Cortex of kidney (tissue), 1 donor: ENCODE results near the gene TMEM41A.
"Not testable (repeated sequence)": the region's sequence is repeated elsewhere in the genome, so short reads cannot be mapped to it uniquely, and the experiment has no call there.

ENCODE experiments used
- DNase-seq: peaks from one replicate; lab custom pipeline; 2025; lab: John Stamatoyannopoulos, UW

The TMEM41A gene

DNA sequence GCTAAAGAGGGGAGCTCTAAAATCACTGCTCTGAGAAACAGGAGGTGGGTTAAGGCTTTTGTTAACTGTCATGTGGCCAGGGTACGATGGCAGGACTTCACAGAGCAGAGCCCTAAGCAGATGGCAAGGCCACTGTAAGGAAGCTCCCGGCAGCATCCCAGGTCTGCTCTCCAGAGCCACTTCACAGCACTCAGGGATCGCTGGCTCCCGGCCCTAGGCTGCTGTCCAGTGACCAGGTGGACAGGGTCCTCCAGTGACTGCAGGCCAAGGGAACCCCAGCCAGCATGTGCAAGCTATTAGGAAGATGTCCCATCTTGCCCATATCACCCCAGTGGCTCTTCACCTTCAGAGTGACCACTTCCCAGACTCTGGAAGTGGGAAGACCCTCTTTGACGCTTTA, 10.4 kb downstream of the TMEM41A start:
- no peak for DNase-seq

DNA sequence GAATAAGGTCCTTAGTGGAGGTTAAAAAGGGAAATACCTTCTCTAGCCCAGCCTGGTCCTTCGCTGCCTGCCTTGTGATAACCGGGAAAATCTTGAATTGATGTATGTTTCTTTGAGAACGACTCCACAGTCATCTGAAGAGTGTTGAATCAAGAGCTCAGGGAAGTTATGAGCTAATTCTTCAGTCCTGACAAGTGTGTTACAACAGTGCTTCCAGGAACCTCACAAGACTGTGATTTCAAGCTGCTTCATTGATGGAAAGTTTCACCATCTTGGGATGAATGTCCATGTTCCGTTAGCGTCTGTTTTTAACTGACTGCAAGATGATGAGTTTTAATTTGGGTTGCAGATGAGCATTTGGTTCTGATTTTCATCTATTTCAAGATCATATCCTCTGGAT, 12.4 kb downstream of the TMEM41A start:
- no peak for DNase-seq

DNA sequence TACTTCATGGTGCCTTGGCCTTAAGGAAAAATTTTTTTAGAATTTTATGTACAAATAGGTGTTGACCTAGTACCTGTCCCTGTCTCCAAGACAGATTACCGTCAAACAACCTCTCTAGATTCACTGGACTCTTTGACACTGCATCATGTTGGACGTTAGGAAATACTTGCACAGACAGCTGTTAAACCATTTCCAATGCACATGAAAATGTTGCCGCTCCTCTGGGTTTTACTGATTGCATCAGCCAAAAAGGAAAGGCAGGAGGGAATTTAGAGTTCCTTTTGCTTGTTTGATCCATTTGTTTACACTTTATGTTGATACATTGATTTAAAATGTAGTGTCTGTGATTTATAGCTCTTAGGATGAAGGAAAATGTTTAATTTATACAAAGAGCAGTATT, 14.5 kb downstream of the TMEM41A start:
- DNase-seq = no peak

DNA sequence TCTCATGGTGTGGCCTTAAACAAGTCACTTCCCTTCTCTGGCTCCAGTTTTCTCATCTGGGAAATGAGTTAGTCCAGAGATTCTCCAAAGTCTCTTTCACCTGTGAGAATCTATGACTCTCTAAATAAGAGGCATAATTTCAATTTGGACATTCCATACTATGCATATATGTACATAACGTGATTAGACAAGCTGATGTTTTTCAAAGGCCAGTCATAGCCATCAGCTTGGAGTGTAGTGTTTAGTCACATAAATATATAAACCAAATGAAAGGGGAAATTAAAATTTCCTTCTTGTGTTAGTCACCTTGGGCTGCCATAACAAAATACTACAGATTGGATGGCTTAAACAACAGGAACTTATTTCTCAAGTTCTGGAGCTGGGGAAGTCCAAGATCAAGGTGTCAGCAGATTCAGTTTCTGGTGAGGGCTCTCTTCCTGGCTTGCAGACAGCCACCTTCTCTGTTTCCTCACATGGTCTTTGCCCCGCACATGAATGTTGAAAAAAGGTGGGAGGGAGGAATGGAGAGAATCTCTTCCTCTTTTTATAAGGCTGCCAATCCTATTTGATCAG, 19.4 kb downstream of the TMEM41A start:
- DNase-seq = no peak

DNA sequence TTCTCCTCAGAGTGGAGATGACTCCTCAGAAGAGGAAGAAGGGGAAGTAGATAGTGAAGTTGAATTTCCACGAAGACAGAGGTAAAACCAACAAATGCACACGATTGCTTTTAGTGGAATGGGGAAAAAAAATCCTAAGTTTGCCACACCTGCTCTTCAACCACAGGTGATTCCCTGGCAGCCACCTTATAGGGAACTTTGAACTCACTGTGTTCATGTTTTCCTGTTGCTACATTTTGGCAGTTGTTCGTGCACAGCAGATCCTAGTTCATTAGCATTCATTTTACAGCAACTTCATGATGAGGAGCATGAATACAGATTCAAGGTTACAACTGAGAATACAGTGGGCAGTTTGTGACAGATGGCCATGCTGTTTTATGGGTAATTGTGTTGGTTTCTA, 21.5 kb downstream of the TMEM41A start:
- no peak for DNase-seq

DNA sequence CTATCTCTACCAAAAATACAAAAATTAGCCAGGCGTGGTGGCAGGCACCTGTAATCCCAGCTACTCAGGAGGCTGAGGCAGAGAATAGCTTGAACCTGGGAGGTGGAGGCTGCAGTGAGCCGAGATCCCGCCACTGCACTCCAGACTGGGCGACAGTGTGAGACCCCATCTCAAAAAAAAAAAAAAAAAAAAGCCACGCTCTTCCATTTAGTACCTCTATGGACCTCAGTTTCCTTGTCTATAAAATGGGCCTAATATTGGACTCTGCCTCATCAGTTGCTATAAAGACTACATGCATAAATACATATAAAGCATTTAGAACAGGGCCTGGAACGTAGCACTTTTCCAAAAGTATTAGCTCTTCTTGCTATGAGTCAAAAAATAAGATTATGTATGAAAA, 23.9 kb downstream of the TMEM41A start:
- DNase-seq = not testable (repeated sequence)

DNA sequence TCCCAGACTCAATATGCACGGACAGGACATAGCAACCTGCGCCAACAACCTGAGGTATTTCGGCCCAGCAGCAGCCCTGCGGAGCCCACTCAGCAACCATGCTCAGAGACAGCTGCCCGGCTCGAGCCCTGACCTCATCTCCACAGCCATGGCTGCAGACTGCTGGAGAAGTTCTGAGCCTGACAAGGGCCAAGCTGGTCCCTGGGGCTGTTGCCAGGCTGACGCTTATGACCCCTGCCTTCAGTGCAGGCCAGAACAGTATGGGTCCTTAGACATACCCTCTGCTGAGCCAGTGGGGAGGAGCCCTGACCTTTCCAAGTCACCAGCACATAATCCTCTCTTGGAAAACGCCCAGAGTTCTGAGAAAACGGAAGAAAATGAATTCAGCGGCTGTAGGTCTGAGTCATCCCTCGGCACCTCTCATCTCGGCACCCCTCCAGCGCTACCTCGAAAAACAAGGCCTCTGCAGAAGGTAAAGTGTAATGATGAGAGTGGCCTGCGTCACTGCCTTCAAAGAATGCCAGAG, 25.5 kb downstream of the TMEM41A start:
- DNase-seq = no peak

DNA sequence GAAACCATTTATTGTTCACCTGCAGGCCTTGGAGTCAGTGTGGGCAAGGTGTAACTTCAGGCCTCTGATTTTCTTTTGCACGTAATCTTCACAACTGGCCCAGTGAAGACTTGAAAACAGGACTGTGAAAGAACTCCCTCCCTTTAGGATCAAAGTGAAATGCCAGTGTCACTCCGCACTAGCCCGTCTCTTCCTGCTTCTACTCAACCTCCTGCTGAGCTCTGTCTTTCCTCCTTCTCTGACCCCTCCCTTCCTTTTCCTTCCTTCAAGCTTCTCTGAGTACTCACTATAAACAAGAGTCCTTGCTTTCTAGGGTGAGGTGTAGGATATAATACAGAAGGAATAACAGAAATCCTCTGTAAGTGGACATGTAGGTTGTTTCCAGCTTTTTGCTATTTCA, 28.5 kb downstream of the TMEM41A start:
- DNase-seq = no peak

DNA sequence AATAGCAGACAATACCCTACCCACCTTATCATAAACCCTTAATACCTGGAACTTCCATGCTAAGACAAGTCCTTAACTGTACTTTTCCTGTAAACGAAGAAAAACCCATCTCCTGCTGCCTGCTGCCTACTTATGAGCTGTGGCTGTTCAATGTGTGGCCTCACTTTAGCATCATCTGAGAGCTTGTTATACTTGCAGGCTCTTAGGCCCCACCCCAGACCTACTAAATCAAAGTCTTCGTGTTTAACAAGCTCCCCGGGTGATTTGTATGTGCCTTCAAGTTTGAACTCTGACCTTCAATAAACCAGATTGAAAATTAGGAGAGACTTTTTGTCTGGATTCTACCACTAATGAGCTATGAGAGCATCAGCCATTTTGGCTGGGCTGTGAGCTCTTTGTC, 29.3 kb downstream of the TMEM41A start:
- no peak for DNase-seq

DNA sequence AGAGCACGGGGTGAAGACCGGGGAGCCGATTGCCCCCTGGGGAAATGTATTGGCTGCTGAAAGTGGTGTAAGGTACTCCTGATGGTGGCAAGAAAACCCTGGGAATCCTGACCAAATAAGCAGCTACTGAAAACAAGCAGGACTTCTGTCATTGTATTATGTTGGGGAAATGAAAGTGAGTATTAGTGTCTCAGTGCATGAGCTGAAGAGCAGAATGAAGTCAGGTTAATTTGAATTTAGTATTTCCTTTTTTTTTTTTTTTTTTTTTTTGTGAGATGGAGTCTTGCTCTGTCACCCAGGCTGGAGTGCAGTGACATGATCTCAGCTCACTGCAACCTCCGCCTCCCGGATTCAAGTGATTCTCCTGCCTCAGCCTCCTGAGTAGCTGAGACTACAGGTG, 32.7 kb downstream of the TMEM41A start:
- DNase-seq = not testable (repeated sequence)

DNA sequence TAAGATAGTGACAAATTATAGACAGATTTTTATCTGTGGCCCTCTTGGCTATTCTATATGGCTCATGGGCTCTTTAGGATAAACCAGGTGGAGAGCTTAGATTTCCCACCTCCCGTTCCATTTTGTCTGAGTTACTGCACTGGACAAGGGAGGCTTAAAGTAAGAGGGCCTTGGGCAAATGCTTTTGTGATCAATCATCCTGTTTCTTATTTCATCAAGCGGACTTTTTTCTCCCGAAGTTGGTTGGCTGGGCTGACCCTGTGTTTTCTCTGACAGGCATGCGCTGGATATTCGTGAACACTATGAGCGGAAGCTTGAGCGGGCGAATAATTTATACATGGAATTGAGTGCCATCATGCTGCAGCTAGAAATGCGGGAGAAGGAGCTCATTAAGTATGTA, 33.4 kb downstream of the TMEM41A start:
- DNase-seq = no peak

DNA sequence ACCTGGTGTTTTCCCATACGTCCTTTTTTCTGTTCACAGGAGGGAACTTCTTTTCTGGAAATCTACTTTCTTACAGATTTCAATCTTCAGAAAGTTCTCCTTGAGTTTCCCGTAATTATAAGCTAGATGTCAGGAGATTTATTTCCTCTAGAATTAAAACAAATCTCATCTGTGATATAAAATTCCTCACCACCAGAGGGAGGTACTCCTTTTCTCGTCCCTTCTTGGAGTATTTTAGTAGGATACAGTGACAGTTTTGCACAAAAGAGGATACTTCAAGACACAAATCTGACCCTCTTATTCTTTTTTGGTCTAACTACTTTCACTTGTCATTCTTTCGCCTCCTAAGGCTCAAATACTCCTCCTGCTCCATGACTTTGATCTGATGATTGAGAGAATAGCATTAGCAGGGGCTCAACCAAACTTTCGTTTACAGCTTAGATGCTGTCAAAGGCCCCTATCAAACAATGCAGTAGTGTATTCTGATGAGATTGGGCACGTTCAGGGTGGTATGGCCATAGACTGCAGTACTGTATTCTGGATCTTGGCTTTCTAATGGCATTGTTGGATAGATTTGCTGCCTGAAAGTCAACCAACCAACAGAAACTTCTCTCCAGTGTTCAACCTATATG, 38.0 kb downstream of the TMEM41A start:
- DNase-seq = no peak

DNA sequence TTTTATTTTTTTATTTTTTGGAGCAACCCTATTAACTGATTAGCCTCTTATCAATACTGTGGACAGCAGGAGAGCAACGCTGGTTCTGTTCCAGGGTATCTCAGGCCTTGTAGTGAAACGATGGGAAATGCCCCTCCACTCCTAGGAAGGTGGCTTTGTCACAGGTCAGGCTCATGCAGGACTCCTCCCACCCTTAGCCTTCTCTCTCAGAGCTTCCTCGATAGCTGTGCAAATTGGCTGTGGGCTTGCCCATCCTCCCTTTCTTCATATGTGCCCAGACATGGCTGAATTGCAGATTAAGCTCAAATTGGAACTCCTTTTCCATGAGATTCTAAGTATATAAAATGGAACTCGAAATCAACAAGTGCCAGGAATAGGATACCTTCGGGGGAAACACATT, 38.5 kb downstream of the TMEM41A start:
- DNase-seq = no peak

DNA sequence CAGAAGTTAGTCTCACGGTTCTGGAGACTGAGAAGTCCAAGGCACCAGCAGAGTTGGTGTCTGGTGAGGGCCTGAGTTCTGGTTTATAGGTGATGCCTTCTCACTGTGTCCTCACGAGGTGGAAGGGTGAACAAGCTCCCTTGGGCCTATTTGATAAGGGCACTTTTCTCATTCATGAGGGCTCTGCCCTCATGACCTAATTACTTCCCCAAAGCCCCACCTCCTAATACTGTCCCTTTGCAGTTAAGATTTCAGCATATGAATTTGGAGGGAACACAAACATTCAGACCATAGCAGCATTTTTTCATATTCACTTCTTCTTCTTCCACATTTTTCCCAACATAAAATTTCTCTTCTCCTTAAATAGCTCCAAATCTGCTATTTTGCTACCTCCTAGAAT, 41.5 kb downstream of the TMEM41A start:
- no peak for DNase-seq

DNA sequence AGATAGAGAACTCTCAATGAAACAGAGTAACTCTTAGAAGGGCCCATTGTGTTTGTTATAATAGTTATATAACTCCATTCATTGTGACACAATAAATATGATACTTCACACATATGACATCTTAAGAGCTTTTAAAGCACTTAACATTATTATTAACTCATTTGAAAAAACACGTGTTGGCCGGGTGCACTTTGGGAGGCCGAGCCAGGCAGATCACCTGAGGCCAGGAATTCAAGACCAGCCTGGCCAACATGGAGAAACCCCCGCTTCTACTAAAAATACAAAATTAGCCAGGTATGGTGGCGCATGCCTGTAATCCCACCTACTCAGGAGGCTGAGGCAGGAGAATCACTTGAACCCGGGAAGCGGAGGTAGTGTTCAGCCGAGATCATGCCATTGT, 47.4 kb downstream of the TMEM41A start:
- DNase-seq = not testable (repeated sequence)

DNA sequence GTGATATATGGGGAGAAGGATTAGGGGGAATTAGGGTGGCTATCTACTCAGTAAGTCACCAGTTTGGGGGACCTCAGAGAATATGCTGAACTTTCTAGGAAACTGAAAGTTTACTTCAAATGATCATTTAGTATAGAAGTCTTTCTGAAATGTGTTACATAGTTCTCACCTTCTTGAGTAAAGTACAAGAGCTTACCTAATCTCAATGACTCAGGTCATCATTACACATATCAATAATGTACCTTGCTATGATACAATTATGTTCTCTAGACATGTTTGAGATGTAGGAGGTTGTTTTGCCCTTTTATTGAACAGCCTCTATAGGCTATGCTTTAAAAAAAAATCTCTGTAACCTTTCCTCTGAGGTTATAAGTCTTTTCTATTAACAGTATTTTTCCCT, 50.7 kb downstream of the TMEM41A start:
- DNase-seq = no peak

DNA sequence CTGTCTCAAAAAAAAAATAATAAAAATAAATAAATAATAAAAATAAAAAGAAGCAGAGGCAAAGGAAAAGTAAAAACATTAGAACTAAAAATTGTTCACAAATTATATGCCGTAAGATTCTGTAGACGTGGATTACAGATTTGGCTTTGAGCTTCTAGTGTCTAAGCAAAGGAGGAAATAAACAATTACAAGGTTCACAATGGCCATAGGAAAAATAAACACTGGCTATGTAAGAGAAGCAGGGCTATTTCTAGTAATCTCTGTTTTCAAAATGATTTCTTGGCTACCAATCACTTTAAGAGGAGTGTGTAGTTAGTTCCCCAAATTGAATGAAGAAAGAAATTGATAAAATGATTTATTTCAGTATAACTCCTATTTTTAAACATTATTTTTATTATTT, 54.5 kb downstream of the TMEM41A start:
- no peak for DNase-seq

DNA sequence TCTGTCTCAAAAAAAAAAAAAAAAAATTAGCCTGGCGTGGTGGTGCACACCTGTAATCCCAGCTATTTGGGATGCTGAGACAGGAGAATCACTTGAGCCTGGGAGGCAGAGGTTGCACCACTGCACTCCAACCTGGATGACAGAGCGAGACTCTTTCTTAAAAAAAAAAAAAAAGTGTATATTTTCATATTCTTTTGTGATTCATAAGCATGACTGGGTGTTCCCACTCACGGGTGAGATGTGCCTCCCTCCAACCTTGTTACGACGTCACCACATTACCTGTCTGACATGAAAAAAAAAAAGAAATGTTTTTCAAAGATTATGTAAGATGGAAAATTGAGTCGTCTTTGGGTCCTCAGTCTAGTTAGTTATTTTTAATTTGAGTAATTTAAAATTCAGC, 56.8 kb downstream of the TMEM41A start:
- DNase-seq = no peak

DNA sequence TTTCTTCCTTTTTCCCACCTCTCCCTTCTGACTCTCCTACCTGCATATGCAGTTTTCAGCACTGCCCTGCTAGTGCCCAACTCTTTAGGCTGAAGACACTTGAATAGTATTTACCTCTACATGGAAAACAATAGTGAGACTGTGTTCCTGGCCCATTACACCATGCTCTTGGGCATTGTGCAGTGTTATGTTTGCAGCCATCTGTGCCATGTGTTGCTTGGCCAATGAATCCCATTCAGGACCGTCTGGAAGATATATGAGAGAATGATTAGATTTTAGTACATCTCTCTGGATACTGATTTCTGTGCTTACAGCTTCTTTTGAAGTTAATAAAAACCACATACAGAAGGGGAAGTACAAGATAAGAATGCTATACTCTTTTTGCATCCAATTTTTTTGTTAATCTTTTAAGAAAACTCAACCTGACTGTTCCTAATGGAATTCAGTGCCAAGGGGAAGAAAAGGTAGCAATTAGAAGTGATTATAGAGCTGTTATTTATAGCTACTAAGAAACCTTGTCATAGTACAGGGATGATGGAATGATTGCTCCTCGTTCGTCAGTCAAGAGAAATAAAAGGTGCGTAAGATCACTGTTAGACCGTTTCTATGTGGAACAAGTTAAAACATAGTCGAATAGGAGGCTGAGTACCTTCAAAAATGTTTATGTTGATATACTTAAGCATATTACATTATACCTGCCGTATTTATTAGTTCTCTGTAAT, 58.9 kb downstream of the TMEM41A start:
- no peak for DNase-seq
